GM12892 (cell line): ENCODE results near the gene ZNF697.
"Not testable (repeated sequence)": the region's sequence is repeated elsewhere in the genome, so short reads cannot be mapped to it uniquely, and the experiment has no call there.

Experiments used
- POLR2A ChIP-seq: IDR thresholded peaks from 2 replicates; pipeline ENCODE4 v1.6.1; 2011; ENCODE audit warnings: low read depth, low read length, control low read depth
- POLR2AphosphoS5 ChIP-seq: IDR thresholded peaks from 2 replicates; pipeline ENCODE4 v1.6.1; 2011; ENCODE audit warnings: low read depth, low read length, control low read depth
- TAF1 ChIP-seq: IDR thresholded peaks from 2 replicates; pipeline ENCODE4 v1.6.1; 2011; ENCODE audit warnings: low read depth, mild to moderate bottlenecking, control low read depth, low read length, borderline replicate concordance

DNA sequence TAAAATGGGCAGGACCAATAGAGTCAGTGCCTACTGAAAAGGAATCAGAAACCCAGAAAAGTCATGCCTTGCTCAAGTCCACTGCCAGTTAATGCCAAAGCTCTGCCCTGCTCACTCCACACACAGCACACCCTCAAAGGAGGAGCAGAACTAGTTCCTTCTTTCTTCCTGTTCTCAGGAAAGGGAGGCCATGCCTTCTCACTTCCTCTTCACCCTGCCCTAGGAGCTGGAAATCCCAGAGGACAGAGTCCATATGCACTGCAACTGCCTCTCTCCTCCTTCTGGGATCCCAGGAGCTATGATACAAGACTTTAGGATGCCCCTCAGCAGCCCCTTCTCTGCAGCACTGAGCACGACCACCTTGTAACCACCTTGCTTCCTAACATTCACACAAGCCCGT, 62.3 kb downstream of the ZNF697 start:
- TF ChIP-seq POLR2A, POLR2AphosphoS5, TAF1: not testable (repeated sequence)
